IPS DF 6.9 (cell line): ENCODE data around the gene SIGLEC15.

ENCODE experiments used
- DNase-seq: peaks from one replicate; pipeline ENCODE4 v3.0.0-alpha.2; 2013; ENCODE audit warnings: low read depth, low spot score
- H3K27ac ChIP-seq: one replicate; pipeline ENCODE4 v1.5.1; 2013; ENCODE audit warnings: low read length, control low read depth
- H3K27me3 ChIP-seq: 2 replicates; pipeline ENCODE4 v1.6.1; 2013; ENCODE audit warnings: mild to moderate bottlenecking, low read length; ENCODE audit not compliant: control insufficient read depth, insufficient read depth
- H3K36me3 ChIP-seq: 2 replicates; pipeline ENCODE4 v1.6.1; 2013; ENCODE audit warnings: low read length; ENCODE audit not compliant: control insufficient read depth, insufficient read depth
- H3K4me1 ChIP-seq: 2 replicates; pipeline ENCODE4 v1.6.1; 2013; ENCODE audit warnings: low read length; ENCODE audit not compliant: control insufficient read depth, insufficient read depth
- H3K4me3 ChIP-seq: 2 replicates; pipeline ENCODE4 v1.5.1; 2013; ENCODE audit warnings: mild to moderate bottlenecking, low read length
- H3K9me3 ChIP-seq: 2 replicates; pipeline ENCODE4 v1.6.1; 2013; ENCODE audit warnings: low read length, inconsistent platforms; ENCODE audit not compliant: control insufficient read depth, insufficient read depth
- WGBS: extraction: QIAGEN DNeasy Blood & Tissue Kit; methylation state at CpG from one replicate; pipeline ENCODE4 v1.1.7; 2013; ENCODE audit warnings: mixed read lengths, missing lambda C conversion rate; ENCODE audit not compliant: insufficient read length, insufficient coverage; 5-methylcytosine and 5-hydroxymethylcytosine counted together

SIGLEC15 gene

DNA sequence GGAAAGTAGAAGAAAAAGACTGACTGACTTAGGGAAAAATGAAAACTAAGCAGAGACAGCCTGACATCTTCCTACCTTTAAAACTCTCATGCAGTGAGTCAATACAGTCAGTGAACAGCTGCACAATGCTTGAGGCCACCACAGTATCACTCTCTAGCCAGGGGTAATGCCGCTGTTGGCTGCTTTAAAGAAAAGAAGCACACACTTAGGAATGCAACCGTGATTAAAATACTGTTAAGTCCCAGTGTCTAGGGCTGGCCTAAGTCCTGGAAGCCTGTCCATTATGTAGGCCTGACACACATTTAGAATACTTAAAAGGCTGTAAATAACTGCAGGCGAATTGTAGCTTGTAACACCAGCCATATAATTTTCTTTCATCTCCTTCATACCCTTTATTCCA lies 50.7 kb downstream of the SIGLEC15 start:
- H3K9me3 ChIP-seq = no peaks in the 10 kb centered on the region
- no CpG with 5 or more reads among the region's 3 CpGs for WGBS
- no peaks in the 10 kb centered on the region for H3K27me3 ChIP-seq
- H3K4me3 ChIP-seq = no peak overlapping the region
- DNase-seq = no peak
- H3K27ac ChIP-seq = no peak overlapping the region
- H3K4me1 ChIP-seq = no peaks in the 10 kb centered on the region
- peaks cover 3% of the 10 kb centered on the region; the same call in 1 of the 2 replicates for H3K36me3 ChIP-seq

GRCh38 chr18:45877403-45877802 lies 51.9 kb downstream of the SIGLEC15 start:
- no peak for DNase-seq
- Histone ChIP-seq H3K36me3 (peaks cover 3% of the 10 kb centered on the region; the same call in 1 of the 2 replicates), H3K4me3 (no peak overlapping the region), H3K27me3 (no peaks in the 10 kb centered on the region), H3K4me1 (no peaks in the 10 kb centered on the region), H3K27ac (no peak overlapping the region), H3K9me3 (no peaks in the 10 kb centered on the region)
- no CpG with 5 or more reads among the region's 3 CpGs for WGBS

- DNase-seq = peak; percentile 55
- Histone ChIP-seq H3K4me3 (no peak overlapping the region), H3K4me1 (no peaks in the 10 kb centered on the region), H3K27me3 (no peaks in the 10 kb centered on the region), H3K9me3 (no peaks in the 10 kb centered on the region), H3K27ac (no peak overlapping the region), H3K36me3 (no peaks in the 10 kb centered on the region; the same call in 1 of the 2 replicates)
- no CpG with 5 or more reads among the region's 17 CpGs for WGBS
Observed at GRCh38 chr18:45879681-45880655, 54.5 kb downstream of the SIGLEC15 start.

- DNase-seq = no peak
- H3K4me1 ChIP-seq = no peaks in the 10 kb centered on the region
- H3K27ac ChIP-seq = no peak overlapping the region
- no CpG with 5 or more reads among the region's 3 CpGs for WGBS
- no peaks in the 10 kb centered on the region; the same call in 1 of the 2 replicates for H3K36me3 ChIP-seq
- no peaks in the 10 kb centered on the region for H3K27me3 ChIP-seq
- no peaks in the 10 kb centered on the region for H3K9me3 ChIP-seq
- no peak overlapping the region for H3K4me3 ChIP-seq
Observed at GRCh38 chr18:45880876-45881558, 55.5 kb downstream of the SIGLEC15 start.

DNA sequence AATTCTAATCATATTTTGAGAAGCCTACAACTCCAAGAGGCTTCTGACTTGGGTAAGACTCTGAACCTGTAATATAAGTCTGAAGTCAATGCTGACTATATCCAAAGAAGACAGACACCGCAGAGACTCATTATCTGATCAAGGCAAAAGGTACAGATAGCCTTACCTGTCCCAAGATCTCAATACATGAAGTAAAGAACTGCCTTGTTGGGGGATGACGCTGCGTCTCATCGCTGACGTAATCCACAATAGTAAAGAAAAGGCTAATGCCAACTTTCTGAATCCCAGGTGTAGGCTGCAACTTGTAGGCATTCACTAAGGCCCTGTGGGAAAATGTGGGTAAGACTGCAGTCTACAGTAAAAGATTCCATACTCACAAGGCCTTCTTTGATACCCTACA lies 62.1 kb downstream of the SIGLEC15 start:
- no peak overlapping the region for H3K27ac ChIP-seq
- no peak overlapping the region for H3K4me3 ChIP-seq
- DNase-seq = no peak
- H3K36me3 ChIP-seq = no peaks in the 10 kb centered on the region; the same call in 1 of the 2 replicates
- no peaks in the 10 kb centered on the region for H3K27me3 ChIP-seq
- no peaks in the 10 kb centered on the region for H3K4me1 ChIP-seq
- H3K9me3 ChIP-seq = no peaks in the 10 kb centered on the region
- no CpG with 5 or more reads among the region's 5 CpGs for WGBS

DNA sequence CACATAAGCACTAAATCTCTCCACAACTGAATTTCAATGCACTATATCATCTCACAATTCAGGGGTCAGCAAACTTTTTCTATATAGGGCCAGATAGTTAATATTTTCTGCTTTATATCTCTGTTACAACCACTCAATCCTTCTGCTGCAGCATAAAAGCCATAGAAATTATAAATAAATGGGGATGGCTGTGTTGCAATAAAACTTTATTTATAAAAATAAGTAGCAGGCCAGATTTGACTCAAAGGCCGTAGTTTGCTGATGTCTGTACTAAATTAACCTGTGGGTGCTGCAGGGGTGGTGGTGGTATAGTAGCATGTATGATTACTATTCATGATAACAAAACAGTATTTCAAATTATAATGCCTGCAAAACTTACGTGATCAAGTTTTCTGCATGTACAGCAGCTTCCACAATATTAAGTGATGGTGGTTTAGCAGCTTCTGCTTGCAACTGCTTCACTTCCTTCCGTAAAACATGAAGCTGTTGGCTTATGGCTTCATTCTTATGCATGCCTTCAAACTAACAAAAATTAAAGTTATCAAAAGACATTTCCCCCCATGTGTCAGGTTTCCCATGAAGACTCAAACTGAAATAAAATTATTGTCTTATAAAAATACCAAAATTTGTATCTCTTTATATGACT lies 64.1 kb downstream of the SIGLEC15 start:
- WGBS = no CpG with 5 or more reads among the region's 3 CpGs
- no peaks in the 10 kb centered on the region for H3K36me3 ChIP-seq
- H3K27ac ChIP-seq = no peak overlapping the region

DNA sequence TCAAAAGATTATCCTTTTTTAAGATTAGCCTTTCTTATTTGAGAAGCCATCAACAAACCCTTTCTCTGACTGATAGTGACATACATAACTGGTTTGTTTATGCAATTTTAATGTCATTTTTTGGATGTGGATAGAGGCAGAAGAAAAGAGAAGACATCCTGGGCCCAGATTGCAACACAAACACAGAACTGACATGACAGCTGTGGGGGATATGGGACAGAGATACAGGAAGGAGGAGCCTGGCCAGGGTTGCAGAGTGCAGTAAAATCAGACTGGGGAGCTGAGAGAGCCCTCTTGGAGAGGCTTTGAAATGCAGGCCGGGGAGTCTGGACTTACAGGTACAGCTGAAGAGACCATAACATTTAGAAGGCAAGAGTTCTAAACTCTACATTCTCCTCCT lies 65.1 kb downstream of the SIGLEC15 start:
- Histone ChIP-seq H3K4me1 (no peaks in the 10 kb centered on the region), H3K9me3 (no peaks in the 10 kb centered on the region), H3K36me3 (no peaks in the 10 kb centered on the region), H3K27me3 (no peaks in the 10 kb centered on the region), H3K4me3 (no peak overlapping the region), H3K27ac (no peak overlapping the region)
- DNase-seq = no peak
- WGBS = no CpG with 5 or more reads among the region's 1 CpG

More for the DNA sequence above, 64.1 kb downstream of the SIGLEC15 start:
- Histone ChIP-seq H3K4me1 (no peaks in the 10 kb centered on the region), H3K9me3 (no peaks in the 10 kb centered on the region), H3K27me3 (no peaks in the 10 kb centered on the region), H3K4me3 (no peak overlapping the region)
- no peak for DNase-seq

GRCh38 chr18:45891806-45892205 lies 66.3 kb downstream of the SIGLEC15 start:
- Histone ChIP-seq H3K27me3 (no peaks in the 10 kb centered on the region), H3K36me3 (no peaks in the 10 kb centered on the region), H3K27ac (no peak overlapping the region), H3K4me1 (no peaks in the 10 kb centered on the region), H3K9me3 (no peaks in the 10 kb centered on the region), H3K4me3 (no peak overlapping the region)
- no peak for DNase-seq
- no CpG with 5 or more reads among the region's 2 CpGs for WGBS
